SK-N-SH (cell line): ENCODE results near the gene ATP2C1. TPM values are rescaled to one million over a fixed set of nuclear protein-coding genes. Genes with fewer than 3 reads are reported as not detected.

Source experiments
- CTCF ChIA-PET: fragments of 300-600, 350-600 bp; formaldehyde crosslinking; extraction: SDS; loops from one replicate; lab custom pipeline; 2021; lab: Yijun Ruan, JAX
- POLR2A ChIA-PET: fragments of 350-600 bp; sonication (Branson Sonifier 250); formaldehyde crosslinking; extraction: SDS; loops from one replicate; lab custom pipeline; 2020; ENCODE audit warnings: antibody characterized with exemption, inconsistent platforms; lab: Yijun Ruan, JAX
- DNase-seq: peaks from one replicate; pipeline ENCODE4 v3.0.0; 2012
- H2AFZ ChIP-seq: fragments of 200-600 bp; sonication (generic); 2 replicates; pipeline ENCODE4 v1.8.1; 2016; ENCODE audit warnings: antibody characterized with exemption, mild to moderate bottlenecking, low read depth
- H3F3A ChIP-seq: fragments of 200-600 bp; sonication (generic); replicated peaks from 2 replicates; pipeline ENCODE3; 2016; ENCODE audit warnings: antibody characterized with exemption, mild to moderate bottlenecking; ENCODE audit not compliant: insufficient read depth
- H3K27ac ChIP-seq, 2 experiments: fragments of 200-500 bp in 1 of 2; fragments of 200-600 bp in 1 of 2; sonication (Bioruptor generic) in 1 of 2; sonication (generic), shearing (Covaris generic) in 1 of 2; 2 replicates each; pipeline versions ENCODE4 v1.5.1 to v1.6.1; 2014 to 2016; ENCODE audit warnings: low read depth in 2 of 2, inconsistent platforms in 1 of 2, low read length in 1 of 2, mild to moderate bottlenecking in 1 of 2, mixed read lengths in 1 of 2
- H3K27me3 ChIP-seq: fragments of 200-600 bp; sonication (generic), shearing (Covaris generic); 2 replicates; pipeline ENCODE4 v1.6.1; 2016; ENCODE audit warnings: mixed run types; ENCODE audit not compliant: insufficient read depth
- H3K36me3 ChIP-seq, 2 experiments: fragments of 200-500 bp in 1 of 2; fragments of 200-600 bp in 1 of 2; sonication (Bioruptor generic) in 1 of 2; sonication (generic) in 1 of 2; replicated peaks in 1 of 2; 2 replicates each; pipeline versions ENCODE3 to v1.5.1; 2014 to 2016; ENCODE audit warnings: low read length in 1 of 2, mild to moderate bottlenecking in 1 of 2; ENCODE audit not compliant: insufficient read depth in 2 of 2, control insufficient read depth in 1 of 2
- H3K4me1 ChIP-seq, 2 experiments: fragments of 200-500 bp in 1 of 2; fragments of 200-600 bp in 1 of 2; sonication (Bioruptor generic) in 1 of 2; sonication (generic), shearing (Covaris generic) in 1 of 2; 2 replicates each; pipeline versions ENCODE4 v1.5.1 to v1.6.1; 2014 to 2016; ENCODE audit warnings: low read depth in 1 of 2, low read length in 1 of 2, mixed run types in 1 of 2; ENCODE audit not compliant: insufficient read depth in 2 of 2, control insufficient read depth in 1 of 2
- H3K4me2 ChIP-seq: fragments of 200-600 bp; sonication (generic), shearing (Covaris generic); 2 replicates; pipeline ENCODE4 v1.6.1; 2017; ENCODE audit warnings: mixed run types
- H3K4me3 ChIP-seq, 2 experiments: fragments of 200-500 bp in 1 of 2; fragments of 200-600 bp in 1 of 2; sonication (Bioruptor generic) in 1 of 2; sonication (generic), shearing (Covaris generic) in 1 of 2; 2 replicates each; pipeline versions ENCODE4 v1.5.1 to v1.8.1; 2014 to 2016; ENCODE audit warnings: low read depth in 2 of 2, inconsistent platforms in 1 of 2, low read length in 1 of 2, mild to moderate bottlenecking in 1 of 2, mixed read lengths in 1 of 2, moderate library complexity in 1 of 2
- H3K79me2 ChIP-seq: fragments of 200-600 bp; sonication (generic); 2 replicates; pipeline ENCODE4 v1.8.1; 2017; ENCODE audit warnings: mild to moderate bottlenecking; ENCODE audit not compliant: insufficient read depth
- H3K9ac ChIP-seq: fragments of 200-600 bp; sonication (generic); 2 replicates; pipeline ENCODE4 v1.6.1; 2017; ENCODE audit warnings: mixed run types
- H3K9me2 ChIP-seq: fragments of 200-600 bp; sonication (generic); 2 replicates; pipeline ENCODE4 v1.6.1; 2017; ENCODE audit warnings: mixed run types
- H3K9me3 ChIP-seq: fragments of 200-600 bp; sonication (generic); 2 replicates; pipeline ENCODE4 v1.6.1; 2017; ENCODE audit warnings: mixed run types, mild to moderate bottlenecking, moderate library complexity
- H4K20me1 ChIP-seq: fragments of 200-600 bp; sonication (generic); 2 replicates; pipeline ENCODE4 v1.6.1; 2017; ENCODE audit warnings: mild to moderate bottlenecking, mixed run types; ENCODE audit not compliant: insufficient read depth
- FOSL2 ChIP-seq: IDR thresholded peaks from 2 replicates; pipeline ENCODE4 v1.4.0; 2012; ENCODE audit warnings: low read depth, mild to moderate bottlenecking, moderate library complexity, borderline replicate concordance
- GABPA ChIP-seq: IDR thresholded peaks from 2 replicates; pipeline ENCODE4 v1.4.0; 2012; ENCODE audit warnings: low read depth, mild to moderate bottlenecking
- GATA2 ChIP-seq: sonication (generic); formaldehyde crosslinking; IDR thresholded peaks from 2 replicates; pipeline ENCODE4 v1.5.0; 2020; ENCODE audit warnings: mild to moderate bottlenecking, missing genetic modification reagents
- MEF2A ChIP-seq: IDR thresholded peaks from 2 replicates; pipeline ENCODE4 v1.4.0; 2012; ENCODE audit warnings: low read depth, borderline replicate concordance
- RAD21 ChIP-seq: IDR thresholded peaks from 2 replicates; pipeline ENCODE4 v1.6.1; 2012; ENCODE audit warnings: mild to moderate bottlenecking, low read length
- RCOR1 ChIP-seq: fragments of 150-350 bp; IDR thresholded peaks from 2 replicates; pipeline ENCODE4 v1.6.1; 2017; ENCODE audit warnings: antibody characterized with exemption, low read length
- RFX5 ChIP-seq: IDR thresholded peaks from 2 replicates; pipeline ENCODE4 v1.6.1; 2012; ENCODE audit warnings: mild to moderate bottlenecking, improper control_type of control experiment, low read length
- RXRA ChIP-seq: IDR thresholded peaks from 2 replicates; pipeline ENCODE4 v1.4.0; 2012; ENCODE audit warnings: low read depth, mild to moderate bottlenecking, borderline replicate concordance
- SIN3A ChIP-seq: IDR thresholded peaks from 2 replicates; pipeline ENCODE4 v1.6.1; 2012; ENCODE audit warnings: low read depth, mild to moderate bottlenecking, low read length, moderate library complexity, borderline replicate concordance
- SMC3 ChIP-seq: IDR thresholded peaks from 2 replicates; pipeline ENCODE4 v1.6.1; 2012; ENCODE audit warnings: low read depth, low read length, improper control_type of control experiment
- TAF1 ChIP-seq: IDR thresholded peaks from 2 replicates; pipeline ENCODE4 v1.6.1; 2012; ENCODE audit warnings: low read depth, mild to moderate bottlenecking, low read length, moderate library complexity, borderline replicate concordance
- TCF12 ChIP-seq: IDR thresholded peaks from 2 replicates; pipeline ENCODE4 v1.4.0; 2012
- TEAD4 ChIP-seq: IDR thresholded peaks from 2 replicates; pipeline ENCODE4 v1.4.0; 2012; ENCODE audit warnings: mild to moderate bottlenecking, borderline replicate concordance; ENCODE audit not compliant: insufficient read depth
- WGBS: methylation state at CpG from one replicate; pipeline ENCODE4 v1.1.6; 2017; ENCODE audit warnings: low lambda C conversion rate; 5-methylcytosine and 5-hydroxymethylcytosine counted together
- polyA plus RNA-seq, 3 experiments: library from polyadenylated mRNA; depleted of rRNA; stranded (reverse); fragments of >200 nt; gene quantifications; 2 replicates each; pipeline ENCODE4 v1.2.3, GENCODE V29; 2012
- TF ChIP-seq, protein P1 (sequence below): IDR thresholded peaks from 2 replicates; pipeline ENCODE4; 2012
- TF ChIP-seq, protein P2 (sequence below): fragments of 150-350 bp; IDR thresholded peaks from 2 replicates; pipeline ENCODE4 v1.6.1; 2016; ENCODE audit warnings: mild to moderate bottlenecking, low read depth, low read length
- TF ChIP-seq, protein P3 (sequence below): IDR thresholded peaks from 2 replicates; pipeline ENCODE4 v1.4.0; 2012; ENCODE audit warnings: low read depth, borderline replicate concordance

ATP2C1 gene
- polyA plus RNA-seq, 1 of the 3 experiments (the other 2 are of a cell fraction): 35.6 TPM

DNA sequence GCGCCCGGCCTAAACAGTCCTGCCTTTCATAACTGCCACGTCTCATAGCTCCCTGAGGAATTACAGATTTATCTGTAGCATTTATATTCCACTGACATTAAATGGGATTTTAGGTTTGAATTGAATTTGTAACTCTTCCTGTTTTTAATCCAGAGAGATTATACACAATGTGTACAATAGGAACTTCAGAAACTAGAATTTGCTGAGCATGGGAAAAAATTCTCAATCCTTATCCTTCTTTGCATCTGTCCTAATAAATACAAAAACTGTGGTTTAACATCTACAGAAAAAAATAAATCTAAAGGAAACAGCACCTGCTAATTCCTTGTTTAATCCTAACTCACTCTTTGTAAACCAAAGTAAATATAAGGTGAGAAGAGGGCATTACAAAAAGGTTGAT lies 135.0 kb downstream of the ATP2C1 start (continued):
- TF ChIP-seq, protein P1, sequence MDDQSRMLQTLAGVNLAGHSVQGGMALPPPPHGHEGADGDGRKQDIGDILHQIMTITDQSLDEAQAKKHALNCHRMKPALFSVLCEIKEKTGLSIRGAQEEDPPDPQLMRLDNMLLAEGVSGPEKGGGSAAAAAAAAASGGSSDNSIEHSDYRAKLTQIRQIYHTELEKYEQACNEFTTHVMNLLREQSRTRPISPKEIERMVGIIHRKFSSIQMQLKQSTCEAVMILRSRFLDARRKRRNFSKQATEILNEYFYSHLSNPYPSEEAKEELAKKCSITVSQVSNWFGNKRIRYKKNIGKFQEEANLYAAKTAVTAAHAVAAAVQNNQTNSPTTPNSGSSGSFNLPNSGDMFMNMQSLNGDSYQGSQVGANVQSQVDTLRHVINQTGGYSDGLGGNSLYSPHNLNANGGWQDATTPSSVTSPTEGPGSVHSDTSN: no peak
- TF ChIP-seq TCF12 (no peak), TEAD4 (no peak), SIN3A (no peak)

DNA sequence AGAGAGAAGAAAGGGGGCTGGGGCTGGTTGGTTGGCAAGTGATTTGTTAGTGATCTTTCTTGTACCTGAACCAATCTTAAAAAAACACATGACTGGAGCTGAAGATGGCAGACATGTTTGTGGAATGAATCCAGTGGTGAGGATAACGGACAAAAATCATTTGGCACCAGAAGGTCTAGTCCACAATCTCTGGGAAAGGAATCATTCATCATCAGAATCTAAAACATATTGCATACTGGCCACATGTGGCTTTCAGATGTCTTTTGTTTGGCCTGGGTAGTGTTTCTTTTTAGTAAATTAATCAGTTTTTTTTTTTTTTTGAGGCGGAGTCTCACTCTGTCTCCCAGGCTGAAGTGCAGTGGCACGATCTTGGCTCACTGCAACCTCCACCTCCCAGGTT lies 137.8 kb downstream of the ATP2C1 start:
- CTCF ChIA-PET: interaction anchor here (1.0 to 4.0 kb wide), 5 partner anchors 11 to 1311 kb away, joined by 3 to 22 read pairs (median 10); partner anchors contain the start of gene CPNE4
- no peak overlapping the region for H2AFZ ChIP-seq
- no peak overlapping the region for H3K4me3 ChIP-seq
- no peaks in the 10 kb centered on the region for H4K20me1 ChIP-seq
- WGBS: 76% methylated on average over 3 of the region's 3 CpGs
- peaks cover 20% of the 10 kb centered on the region for H3F3A ChIP-seq
- TF ChIP-seq RCOR1 (no peak), RAD21 (no peak), FOSL2 (no peak), TAF1 (no peak), GABPA (no peak), RXRA (no peak), GATA2 (no peak), MEF2A (no peak), RFX5 (no peak), SMC3 (no peak)
- TF ChIP-seq, protein P2, sequence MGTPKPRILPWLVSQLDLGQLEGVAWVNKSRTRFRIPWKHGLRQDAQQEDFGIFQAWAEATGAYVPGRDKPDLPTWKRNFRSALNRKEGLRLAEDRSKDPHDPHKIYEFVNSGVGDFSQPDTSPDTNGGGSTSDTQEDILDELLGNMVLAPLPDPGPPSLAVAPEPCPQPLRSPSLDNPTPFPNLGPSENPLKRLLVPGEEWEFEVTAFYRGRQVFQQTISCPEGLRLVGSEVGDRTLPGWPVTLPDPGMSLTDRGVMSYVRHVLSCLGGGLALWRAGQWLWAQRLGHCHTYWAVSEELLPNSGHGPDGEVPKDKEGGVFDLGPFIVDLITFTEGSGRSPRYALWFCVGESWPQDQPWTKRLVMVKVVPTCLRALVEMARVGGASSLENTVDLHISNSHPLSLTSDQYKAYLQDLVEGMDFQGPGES: no peak
- TF ChIP-seq, protein P3, sequence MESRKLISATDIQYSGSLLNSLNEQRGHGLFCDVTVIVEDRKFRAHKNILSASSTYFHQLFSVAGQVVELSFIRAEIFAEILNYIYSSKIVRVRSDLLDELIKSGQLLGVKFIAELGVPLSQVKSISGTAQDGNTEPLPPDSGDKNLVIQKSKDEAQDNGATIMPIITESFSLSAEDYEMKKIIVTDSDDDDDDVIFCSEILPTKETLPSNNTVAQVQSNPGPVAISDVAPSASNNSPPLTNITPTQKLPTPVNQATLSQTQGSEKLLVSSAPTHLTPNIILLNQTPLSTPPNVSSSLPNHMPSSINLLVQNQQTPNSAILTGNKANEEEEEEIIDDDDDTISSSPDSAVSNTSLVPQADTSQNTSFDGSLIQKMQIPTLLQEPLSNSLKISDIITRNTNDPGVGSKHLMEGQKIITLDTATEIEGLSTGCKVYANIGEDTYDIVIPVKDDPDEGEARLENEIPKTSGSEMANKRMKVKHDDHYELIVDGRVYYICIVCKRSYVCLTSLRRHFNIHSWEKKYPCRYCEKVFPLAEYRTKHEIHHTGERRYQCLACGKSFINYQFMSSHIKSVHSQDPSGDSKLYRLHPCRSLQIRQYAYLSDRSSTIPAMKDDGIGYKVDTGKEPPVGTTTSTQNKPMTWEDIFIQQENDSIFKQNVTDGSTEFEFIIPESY: no peak
- H3K9me2 ChIP-seq: no peaks in the 10 kb centered on the region
- H3K27ac ChIP-seq: peak overlapping the region in 1 of 2 experiments; percentile 4; a peak in 1 of 4 replicates
- H3K9ac ChIP-seq: no peak overlapping the region
- POLR2A ChIA-PET: no interaction called here
- no peaks in the 10 kb centered on the region for H3K9me3 ChIP-seq
- H3K79me2 ChIP-seq: no peaks in the 10 kb centered on the region
- H3K36me3 ChIP-seq: peaks cover 3 to 10% of the 10 kb centered on the region in 2 experiments
- no peak overlapping the region for H3K4me2 ChIP-seq
- H3K27me3 ChIP-seq: no peaks in the 10 kb centered on the region
- H3K4me1 ChIP-seq: peaks cover 0 to 4% of the 10 kb centered on the region in 2 experiments; a peak in 2 of 4 replicates
- no peak for DNase-seq
